K562 (cell line): ENCODE measurements around the gene TXNL1. TPM values are rescaled to one million over a fixed set of nuclear protein-coding genes. Genes with fewer than 3 reads are reported as not detected.

Experiments used
- HDAC6 ChIP-seq: IDR thresholded peaks from 2 replicates; pipeline ENCODE4 v1.6.1; 2012; ENCODE audit warnings: low read depth, mild to moderate bottlenecking, control low read depth, inconsistent platforms, low read length, moderate library complexity
- NCOA6 ChIP-seq: fragments of 450-650 bp; IDR thresholded peaks from 2 replicates; pipeline ENCODE4 v1.6.1; 2017; ENCODE audit warnings: mild to moderate bottlenecking
- RBM15 ChIP-seq: fragments of 200-400 bp; formaldehyde crosslinking; IDR thresholded peaks from 2 replicates; pipeline ENCODE4 v1.6.1; 2018; ENCODE audit warnings: mild to moderate bottlenecking, low read length, moderate library complexity; ENCODE audit not compliant: insufficient read depth
- SIN3A ChIP-seq, 2 experiments: fragments of 150-350 bp in 1 of 2; IDR thresholded peaks; 2 replicates each; pipeline ENCODE4 v1.6.1; 2011 to 2016; ENCODE audit warnings: borderline replicate concordance in 2 of 2, low read depth in 2 of 2, low read length in 2 of 2, mild to moderate bottlenecking in 2 of 2, moderate library complexity in 2 of 2; ENCODE audit not compliant: control insufficient read depth in 1 of 2
- SIRT6 ChIP-seq: IDR thresholded peaks from one replicate; pipeline ENCODE4 v1.6.1; 2012; ENCODE audit warnings: low read depth, mild to moderate bottlenecking, control low read depth, inconsistent platforms, low read length, moderate library complexity
- TAF1 ChIP-seq: IDR thresholded peaks from 2 replicates; pipeline ENCODE4 v1.6.1; 2011; ENCODE audit warnings: mild to moderate bottlenecking, low read length, moderate library complexity; ENCODE audit not compliant: insufficient read depth, control insufficient read depth, severe bottlenecking; ENCODE audit errors: extremely low read depth
- TBP ChIP-seq: optimal IDR thresholded peaks from 2 replicates; pipeline ENCODE3; 2011; ENCODE audit warnings: low read depth, low read length, improper control_type of control experiment
- TEAD1 ChIP-seq, 2 experiments: fragments of 450-650 bp in 1 of 2; sonication (generic) in 1 of 2; formaldehyde crosslinking; IDR thresholded peaks; 2 replicates each; pipeline versions ENCODE4 v1.4.0 to v1.8.0; 2020 to 2022; ENCODE audit warnings: mild to moderate bottlenecking in 2 of 2, missing genetic modification reagents in 1 of 2
- XRCC5 ChIP-seq: fragments of 200-400 bp; formaldehyde crosslinking; IDR thresholded peaks from 2 replicates; pipeline ENCODE4 v1.6.1; 2017; ENCODE audit warnings: low read depth, mild to moderate bottlenecking, low read length
- ZC3H8 ChIP-seq: fragments of 450-650 bp; IDR thresholded peaks from 2 replicates; pipeline ENCODE4 v1.6.1; 2017
- ZNF224 ChIP-seq: sonication (generic); formaldehyde crosslinking; IDR thresholded peaks from 2 replicates; pipeline ENCODE4 v1.8.0; 2022; ENCODE audit warnings: mild to moderate bottlenecking, missing genetic modification reagents
- polyA plus RNA-seq, 8 experiments: library from polyadenylated mRNA; depleted of rRNA in 4 of 8; stranded (reverse) in 5 of 8; unstranded in 3 of 8; fragments of >200 nt; fragmentation: Nextera tagmentation in 2 of 8; fragmentation: Illumina TruSeq in 1 of 8; extraction: Ambion mirVana in 2 of 8; extraction: Trizol in 1 of 8; gene quantifications; 2 replicates each; pipeline versions ENCODE4 v1.2.1 to v1.2.3, GENCODE V29; 2011 to 2014; ENCODE audit warnings: inconsistent platforms in 1 of 8, missing spikeins in 1 of 8
- total RNA-seq, 7 experiments: library from RNA; depleted of rRNA in 6 of 7; stranded (reverse); fragments of >200 nt in 6 of 7; fragmentation: Illumina TruSeq in 2 of 7; extraction: Trizol in 2 of 7; gene quantifications; 2 replicates each; pipeline versions ENCODE4 v1.2.1 to v1.2.3, GENCODE V29; 2011 to 2021; ENCODE audit warnings: low replicate concordance in 1 of 7
- TF ChIP-seq, protein P1 (sequence below): fragments of 250-450 bp; sonication (Bioruptor Pico); IDR thresholded peaks from 2 replicates; pipeline ENCODE4 v1.4.0; 2020; ENCODE audit warnings: borderline replicate concordance
- TF ChIP-seq, protein P2 (sequence below): fragments of 250-450 bp; sonication (Bioruptor Pico); IDR thresholded peaks from 2 replicates; pipeline ENCODE4 v1.4.0; 2020; ENCODE audit warnings: mild to moderate bottlenecking
- TF ChIP-seq, protein P3 (sequence below): sonication (generic); formaldehyde crosslinking; IDR thresholded peaks from 2 replicates; pipeline ENCODE4 v1.8.1; 2022; ENCODE audit warnings: missing genetic modification reagents
- TF ChIP-seq, protein P4 (sequence below): sonication (generic); formaldehyde crosslinking; IDR thresholded peaks from 2 replicates; pipeline ENCODE4 v1.8.0; 2022; ENCODE audit warnings: mild to moderate bottlenecking, missing genetic modification reagents
- TF ChIP-seq, protein P5 (sequence below): fragments of 250-450 bp; sonication (Bioruptor Pico); IDR thresholded peaks from 2 replicates; pipeline ENCODE4 v1.8.0; 2021; ENCODE audit warnings: borderline replicate concordance, mild to moderate bottlenecking, moderate library complexity; ENCODE audit not compliant: poor library complexity, severe bottlenecking

Gene TXNL1
- total and polyA plus RNA-seq, 9 of the 15 experiments (the other 6 are each of a cell fraction or from before 2014, with no cell fraction given): 45.4 to 103 (median 65.7) TPM

DNA sequence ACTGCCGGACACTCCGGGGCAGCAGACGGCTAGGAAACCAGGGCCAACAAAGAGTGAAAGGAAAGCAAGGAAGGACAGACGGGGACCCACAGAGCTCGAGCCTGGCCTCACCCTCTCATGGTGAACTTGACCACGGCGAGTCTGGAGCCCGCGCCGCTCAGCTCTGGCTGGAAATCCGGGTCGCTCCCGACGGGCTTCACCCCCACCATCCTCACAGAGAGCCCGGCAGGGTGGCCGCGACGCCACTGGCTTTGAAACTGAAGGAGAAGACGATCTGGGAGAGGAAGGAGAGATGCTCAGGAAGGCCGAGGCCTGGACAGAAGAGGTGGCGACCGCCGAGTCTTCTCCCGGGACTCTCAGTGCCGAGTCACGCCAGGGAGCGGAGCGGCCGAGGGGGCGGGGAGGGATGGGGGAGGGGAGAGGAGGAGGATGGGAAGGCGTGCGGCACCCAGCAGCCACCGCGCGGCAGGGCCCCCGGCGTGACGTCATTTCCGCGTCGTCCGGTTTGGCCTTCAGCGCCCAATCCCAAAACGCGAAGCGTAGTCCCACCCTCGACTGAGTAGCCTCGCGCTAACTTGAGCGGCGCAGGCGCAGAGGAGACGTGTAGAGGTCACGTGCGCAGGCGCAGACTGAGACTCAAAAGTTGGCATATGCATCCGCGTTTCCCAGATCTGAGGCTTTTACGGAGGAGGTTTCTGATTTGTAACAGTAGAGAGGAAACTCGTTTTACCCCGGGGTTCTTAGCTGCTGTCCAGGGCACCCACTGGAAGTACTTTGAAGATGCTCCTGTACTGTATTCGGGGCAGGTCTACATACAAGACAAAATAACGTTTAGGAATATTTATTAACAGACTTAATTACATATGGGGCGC lies at the start of gene TXNL1 (continued):
- no peak for TF ChIP-seq NCOA6
- no peak for TF ChIP-seq SIRT6
- TF ChIP-seq, protein P1, sequence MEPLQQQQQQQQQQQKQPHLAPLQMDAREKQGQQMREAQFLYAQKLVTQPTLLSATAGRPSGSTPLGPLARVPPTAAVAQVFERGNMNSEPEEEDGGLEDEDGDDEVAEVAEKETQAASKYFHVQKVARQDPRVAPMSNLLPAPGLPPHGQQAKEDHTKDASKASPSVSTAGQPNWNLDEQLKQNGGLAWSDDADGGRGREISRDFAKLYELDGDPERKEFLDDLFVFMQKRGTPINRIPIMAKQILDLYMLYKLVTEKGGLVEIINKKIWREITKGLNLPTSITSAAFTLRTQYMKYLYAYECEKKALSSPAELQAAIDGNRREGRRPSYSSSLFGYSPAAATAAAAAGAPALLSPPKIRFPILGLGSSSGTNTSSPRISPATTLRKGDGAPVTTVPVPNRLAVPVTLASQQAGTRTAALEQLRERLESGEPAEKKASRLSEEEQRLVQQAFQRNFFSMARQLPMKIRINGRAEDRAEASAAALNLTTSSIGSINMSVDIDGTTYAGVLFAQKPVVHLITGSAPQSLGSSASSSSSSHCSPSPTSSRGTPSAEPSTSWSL (CRISPR knock-in tag): no peak
- TF ChIP-seq, protein P2, sequence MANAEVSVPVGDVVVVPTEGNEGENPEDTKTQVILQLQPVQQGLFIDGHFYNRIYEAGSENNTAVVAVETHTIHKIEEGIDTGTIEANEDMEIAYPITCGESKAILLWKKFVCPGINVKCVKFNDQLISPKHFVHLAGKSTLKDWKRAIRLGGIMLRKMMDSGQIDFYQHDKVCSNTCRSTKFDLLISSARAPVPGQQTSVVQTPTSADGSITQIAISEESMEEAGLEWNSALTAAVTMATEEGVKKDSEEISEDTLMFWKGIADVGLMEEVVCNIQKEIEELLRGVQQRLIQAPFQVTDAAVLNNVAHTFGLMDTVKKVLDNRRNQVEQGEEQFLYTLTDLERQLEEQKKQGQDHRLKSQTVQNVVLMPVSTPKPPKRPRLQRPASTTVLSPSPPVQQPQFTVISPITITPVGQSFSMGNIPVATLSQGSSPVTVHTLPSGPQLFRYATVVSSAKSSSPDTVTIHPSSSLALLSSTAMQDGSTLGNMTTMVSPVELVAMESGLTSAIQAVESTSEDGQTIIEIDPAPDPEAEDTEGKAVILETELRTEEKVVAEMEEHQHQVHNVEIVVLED: no peak
- TF ChIP-seq TBP: peak; percentile 33
- peak in 1 of 2 experiments; percentile 72; a peak in 1 of 4 replicates for TF ChIP-seq SIN3A (IDR thresholded peaks at IDR 0.05; ENCODE audit: borderline replicate concordance in 2 of 2, control insufficient read depth in 1 of 2, low read depth in 2 of 2, low read length in 2 of 2)
- peak; percentile 90 for TF ChIP-seq TAF1
- TF ChIP-seq, protein P3, sequence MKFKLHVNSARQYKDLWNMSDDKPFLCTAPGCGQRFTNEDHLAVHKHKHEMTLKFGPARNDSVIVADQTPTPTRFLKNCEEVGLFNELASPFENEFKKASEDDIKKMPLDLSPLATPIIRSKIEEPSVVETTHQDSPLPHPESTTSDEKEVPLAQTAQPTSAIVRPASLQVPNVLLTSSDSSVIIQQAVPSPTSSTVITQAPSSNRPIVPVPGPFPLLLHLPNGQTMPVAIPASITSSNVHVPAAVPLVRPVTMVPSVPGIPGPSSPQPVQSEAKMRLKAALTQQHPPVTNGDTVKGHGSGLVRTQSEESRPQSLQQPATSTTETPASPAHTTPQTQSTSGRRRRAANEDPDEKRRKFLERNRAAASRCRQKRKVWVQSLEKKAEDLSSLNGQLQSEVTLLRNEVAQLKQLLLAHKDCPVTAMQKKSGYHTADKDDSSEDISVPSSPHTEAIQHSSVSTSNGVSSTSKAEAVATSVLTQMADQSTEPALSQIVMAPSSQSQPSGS (CRISPR knock-in tag): peak; percentile 72; the same call in 1 of the 2 replicates
- TF ChIP-seq, protein P4, sequence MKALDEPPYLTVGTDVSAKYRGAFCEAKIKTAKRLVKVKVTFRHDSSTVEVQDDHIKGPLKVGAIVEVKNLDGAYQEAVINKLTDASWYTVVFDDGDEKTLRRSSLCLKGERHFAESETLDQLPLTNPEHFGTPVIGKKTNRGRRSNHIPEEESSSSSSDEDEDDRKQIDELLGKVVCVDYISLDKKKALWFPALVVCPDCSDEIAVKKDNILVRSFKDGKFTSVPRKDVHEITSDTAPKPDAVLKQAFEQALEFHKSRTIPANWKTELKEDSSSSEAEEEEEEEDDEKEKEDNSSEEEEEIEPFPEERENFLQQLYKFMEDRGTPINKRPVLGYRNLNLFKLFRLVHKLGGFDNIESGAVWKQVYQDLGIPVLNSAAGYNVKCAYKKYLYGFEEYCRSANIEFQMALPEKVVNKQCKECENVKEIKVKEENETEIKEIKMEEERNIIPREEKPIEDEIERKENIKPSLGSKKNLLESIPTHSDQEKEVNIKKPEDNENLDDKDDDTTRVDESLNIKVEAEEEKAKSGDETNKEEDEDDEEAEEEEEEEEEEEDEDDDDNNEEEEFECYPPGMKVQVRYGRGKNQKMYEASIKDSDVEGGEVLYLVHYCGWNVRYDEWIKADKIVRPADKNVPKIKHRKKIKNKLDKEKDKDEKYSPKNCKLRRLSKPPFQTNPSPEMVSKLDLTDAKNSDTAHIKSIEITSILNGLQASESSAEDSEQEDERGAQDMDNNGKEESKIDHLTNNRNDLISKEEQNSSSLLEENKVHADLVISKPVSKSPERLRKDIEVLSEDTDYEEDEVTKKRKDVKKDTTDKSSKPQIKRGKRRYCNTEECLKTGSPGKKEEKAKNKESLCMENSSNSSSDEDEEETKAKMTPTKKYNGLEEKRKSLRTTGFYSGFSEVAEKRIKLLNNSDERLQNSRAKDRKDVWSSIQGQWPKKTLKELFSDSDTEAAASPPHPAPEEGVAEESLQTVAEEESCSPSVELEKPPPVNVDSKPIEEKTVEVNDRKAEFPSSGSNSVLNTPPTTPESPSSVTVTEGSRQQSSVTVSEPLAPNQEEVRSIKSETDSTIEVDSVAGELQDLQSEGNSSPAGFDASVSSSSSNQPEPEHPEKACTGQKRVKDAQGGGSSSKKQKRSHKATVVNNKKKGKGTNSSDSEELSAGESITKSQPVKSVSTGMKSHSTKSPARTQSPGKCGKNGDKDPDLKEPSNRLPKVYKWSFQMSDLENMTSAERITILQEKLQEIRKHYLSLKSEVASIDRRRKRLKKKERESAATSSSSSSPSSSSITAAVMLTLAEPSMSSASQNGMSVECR (CRISPR knock-in tag): peak; percentile 69; the same call in 1 of the 2 replicates
- TF ChIP-seq ZC3H8: no peak
- TF ChIP-seq HDAC6: no peak
- TF ChIP-seq XRCC5: no peak
- no peak for TF ChIP-seq RBM15
- TF ChIP-seq, protein P5, sequence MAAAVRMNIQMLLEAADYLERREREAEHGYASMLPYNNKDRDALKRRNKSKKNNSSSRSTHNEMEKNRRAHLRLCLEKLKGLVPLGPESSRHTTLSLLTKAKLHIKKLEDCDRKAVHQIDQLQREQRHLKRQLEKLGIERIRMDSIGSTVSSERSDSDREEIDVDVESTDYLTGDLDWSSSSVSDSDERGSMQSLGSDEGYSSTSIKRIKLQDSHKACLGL (CRISPR knock-in tag): no peak
- TF ChIP-seq TEAD1 (CRISPR knock-in tag; IDR thresholded peaks at IDR 0.05): no peak
- no peak for TF ChIP-seq ZNF224 (CRISPR knock-in tag)
